GM12864 (cell line): ENCODE data around the gene ACER3.

ENCODE experiments used
- DNase-seq: peaks from one replicate; pipeline ENCODE4 v3.0.0-alpha.2; 2011; ENCODE audit warnings: low read depth
- H3K4me3 ChIP-seq: 2 replicates; pipeline ENCODE4 v1.5.1; 2011; ENCODE audit warnings: mild to moderate bottlenecking, low read depth, low read length, control low read depth
- TF ChIP-seq, protein P1 (sequence below): IDR thresholded peaks from 2 replicates; pipeline ENCODE4 v1.5.1; 2011; ENCODE audit warnings: low read depth, mild to moderate bottlenecking, moderate library complexity, low read length, control low read depth, inconsistent platforms; ENCODE audit errors: missing control alignments

The ACER3 gene

DNA sequence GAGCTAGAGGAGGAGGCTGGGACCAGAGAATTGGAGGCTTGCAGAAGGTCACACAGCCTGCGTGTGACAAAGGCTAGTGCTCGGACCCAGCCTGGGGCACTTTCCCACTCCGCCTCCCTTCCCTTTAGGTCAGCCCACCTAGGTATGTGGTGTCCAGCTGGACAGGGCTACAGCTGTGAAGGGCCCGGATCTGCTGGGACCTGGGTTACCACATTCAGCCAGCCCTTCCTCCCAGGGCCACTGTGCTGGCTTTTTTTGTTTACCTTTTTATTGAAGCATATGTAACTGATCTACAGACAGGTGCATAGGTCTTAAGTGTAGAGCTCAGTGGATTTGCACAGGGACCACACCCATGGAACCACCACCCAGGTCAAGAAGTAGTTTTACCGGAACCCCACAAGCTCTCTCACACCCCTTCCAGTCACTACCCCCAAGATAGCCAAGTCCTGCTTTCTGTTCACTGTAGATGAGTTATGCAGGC is 214.7 kb downstream of the ACER3 start:
- TF ChIP-seq, protein P1, sequence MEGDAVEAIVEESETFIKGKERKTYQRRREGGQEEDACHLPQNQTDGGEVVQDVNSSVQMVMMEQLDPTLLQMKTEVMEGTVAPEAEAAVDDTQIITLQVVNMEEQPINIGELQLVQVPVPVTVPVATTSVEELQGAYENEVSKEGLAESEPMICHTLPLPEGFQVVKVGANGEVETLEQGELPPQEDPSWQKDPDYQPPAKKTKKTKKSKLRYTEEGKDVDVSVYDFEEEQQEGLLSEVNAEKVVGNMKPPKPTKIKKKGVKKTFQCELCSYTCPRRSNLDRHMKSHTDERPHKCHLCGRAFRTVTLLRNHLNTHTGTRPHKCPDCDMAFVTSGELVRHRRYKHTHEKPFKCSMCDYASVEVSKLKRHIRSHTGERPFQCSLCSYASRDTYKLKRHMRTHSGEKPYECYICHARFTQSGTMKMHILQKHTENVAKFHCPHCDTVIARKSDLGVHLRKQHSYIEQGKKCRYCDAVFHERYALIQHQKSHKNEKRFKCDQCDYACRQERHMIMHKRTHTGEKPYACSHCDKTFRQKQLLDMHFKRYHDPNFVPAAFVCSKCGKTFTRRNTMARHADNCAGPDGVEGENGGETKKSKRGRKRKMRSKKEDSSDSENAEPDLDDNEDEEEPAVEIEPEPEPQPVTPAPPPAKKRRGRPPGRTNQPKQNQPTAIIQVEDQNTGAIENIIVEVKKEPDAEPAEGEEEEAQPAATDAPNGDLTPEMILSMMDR, result no peak
- no peak overlapping the region for H3K4me3 ChIP-seq
- no peak for DNase-seq
